Ecto neural progenitor cell (in vitro differentiated cells): Measurements from ENCODE around the gene SYT13.
A peak's percentile ranks its signal among the peaks of the same experiment; 100 is the strongest.

Experiments used
- DNase-seq: peaks from one replicate; pipeline ENCODE4 v3.0.0-alpha.2; 2018; ENCODE audit warnings: low spot score

The SYT13 gene, protein sequence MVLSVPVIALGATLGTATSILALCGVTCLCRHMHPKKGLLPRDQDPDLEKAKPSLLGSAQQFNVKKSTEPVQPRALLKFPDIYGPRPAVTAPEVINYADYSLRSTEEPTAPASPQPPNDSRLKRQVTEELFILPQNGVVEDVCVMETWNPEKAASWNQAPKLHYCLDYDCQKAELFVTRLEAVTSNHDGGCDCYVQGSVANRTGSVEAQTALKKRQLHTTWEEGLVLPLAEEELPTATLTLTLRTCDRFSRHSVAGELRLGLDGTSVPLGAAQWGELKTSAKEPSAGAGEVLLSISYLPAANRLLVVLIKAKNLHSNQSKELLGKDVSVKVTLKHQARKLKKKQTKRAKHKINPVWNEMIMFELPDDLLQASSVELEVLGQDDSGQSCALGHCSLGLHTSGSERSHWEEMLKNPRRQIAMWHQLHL

DNA sequence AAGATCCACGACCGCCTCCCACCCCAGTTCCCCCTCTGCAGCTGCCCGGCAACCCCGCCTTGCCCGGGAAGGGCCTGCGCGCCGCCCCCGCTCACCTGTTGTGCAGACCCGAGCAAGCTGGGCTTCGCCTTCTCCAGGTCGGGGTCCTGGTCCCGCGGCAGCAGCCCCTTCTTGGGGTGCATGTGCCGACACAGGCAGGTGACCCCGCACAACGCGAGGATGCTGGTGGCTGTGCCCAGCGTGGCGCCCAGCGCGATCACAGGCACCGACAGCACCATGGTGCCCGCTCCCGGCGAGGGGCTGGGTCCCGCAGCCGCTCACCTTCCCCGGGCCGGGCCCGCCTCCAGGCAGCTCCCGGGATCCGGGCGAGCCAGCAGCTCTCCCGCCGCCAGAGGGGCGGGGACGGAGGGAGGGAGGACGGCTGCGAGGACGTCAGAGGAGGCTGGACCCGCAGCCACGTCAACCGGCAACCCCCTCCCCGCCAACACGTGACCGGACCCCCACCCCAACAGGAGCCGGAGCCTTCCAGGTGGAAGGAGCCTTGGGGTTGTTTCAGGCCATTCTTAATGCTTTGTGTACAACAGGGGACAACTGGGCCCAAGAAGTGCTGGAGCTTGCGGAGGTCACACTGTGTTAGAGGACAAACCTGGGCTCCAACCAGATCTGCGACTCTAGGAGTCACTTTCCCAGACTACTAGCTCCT, at the start of gene SYT13:
Gene SYT13, minus strand, starts transcription at position 412 of the 703 bp plus-strand sequence. Its CDS starts 134 bp downstream, at position 278.
- peak; percentile 87 for DNase-seq

DNA sequence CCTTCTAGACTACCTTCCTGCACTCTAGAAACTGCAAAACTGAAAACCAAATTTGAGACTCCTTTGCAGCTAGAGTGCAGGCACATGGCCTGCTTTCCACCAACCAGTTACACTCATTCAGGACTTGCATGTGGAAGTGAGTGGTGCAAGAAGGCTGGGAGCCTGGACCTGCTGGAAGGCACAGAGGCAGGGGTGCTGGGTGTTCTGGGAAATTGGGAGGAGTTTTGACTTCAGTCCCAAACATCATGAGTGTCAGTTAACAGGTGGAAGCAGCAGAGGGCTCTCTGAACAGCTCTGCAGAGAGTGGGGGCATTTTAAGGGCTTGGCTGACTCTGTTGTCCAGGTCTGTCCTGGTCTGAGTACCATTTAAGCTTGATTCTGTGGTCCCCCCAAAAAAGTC, 49.3 kb upstream of the SYT13 start:
- no peak for DNase-seq

- no peak for DNase-seq
Observed at GRCh38 chr11:45334836-45335235, 48.7 kb upstream of the SYT13 start.

DNA sequence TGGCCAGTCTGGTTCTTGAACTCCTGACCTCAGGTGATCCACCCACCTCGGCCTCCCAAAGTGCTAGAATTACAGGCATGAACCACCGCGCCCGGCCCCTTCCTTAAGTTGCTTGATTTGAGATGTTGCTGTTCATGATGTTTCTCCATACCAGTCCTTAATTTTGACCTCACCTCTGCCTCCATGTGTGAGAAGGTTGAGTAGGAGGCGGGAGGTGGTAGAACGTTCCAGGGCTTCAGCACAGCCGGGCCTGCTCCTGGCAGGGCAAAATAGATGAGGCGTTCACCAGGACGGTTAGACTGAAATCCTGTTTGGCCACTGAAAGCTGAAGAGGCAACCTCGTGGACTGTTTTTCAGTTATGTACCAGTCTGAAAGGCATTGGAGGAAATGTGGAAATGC, 48.3 kb upstream of the SYT13 start:
- DNase-seq: no peak

GRCh38 chr11:45333001-45333971, 47.1 kb upstream of the SYT13 start:
- DNase-seq: no peak

DNA sequence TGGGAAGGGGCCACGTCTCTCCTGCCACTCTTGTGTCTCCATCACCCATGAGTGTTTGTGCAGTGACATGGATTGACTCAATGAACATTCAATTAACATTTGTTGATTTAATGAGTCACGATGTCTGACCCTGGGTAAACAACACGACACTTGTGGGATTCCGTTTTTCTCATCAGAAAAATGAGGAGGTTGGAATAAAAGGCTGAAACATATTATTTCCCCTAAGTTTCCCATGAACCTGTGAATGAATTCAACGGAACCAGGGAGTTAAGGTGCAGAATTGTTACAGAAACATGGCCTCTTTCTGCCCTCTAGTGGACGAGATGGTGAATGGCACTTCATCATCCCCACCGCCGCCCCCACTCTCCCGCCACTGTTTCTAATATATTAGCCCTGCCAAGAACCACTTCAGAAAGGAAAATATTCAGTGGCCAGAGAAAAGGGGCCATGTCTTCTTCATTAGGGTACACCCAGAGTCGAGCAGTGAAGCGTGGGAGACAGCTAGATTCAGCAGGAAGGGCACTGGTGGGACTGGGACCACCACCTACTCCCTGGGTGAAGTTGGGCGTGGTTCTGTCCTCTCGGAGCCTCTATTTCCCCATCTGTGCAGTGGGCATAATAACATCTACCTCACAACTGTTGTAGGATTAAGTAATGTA, 46.3 kb upstream of the SYT13 start:
- no peak for DNase-seq

- DNase-seq: no peak
Observed at GRCh38 chr11:45331839-45332238, 45.7 kb upstream of the SYT13 start.

GRCh38 chr11:45328726-45329125, 42.6 kb upstream of the SYT13 start:
- no peak for DNase-seq

DNA sequence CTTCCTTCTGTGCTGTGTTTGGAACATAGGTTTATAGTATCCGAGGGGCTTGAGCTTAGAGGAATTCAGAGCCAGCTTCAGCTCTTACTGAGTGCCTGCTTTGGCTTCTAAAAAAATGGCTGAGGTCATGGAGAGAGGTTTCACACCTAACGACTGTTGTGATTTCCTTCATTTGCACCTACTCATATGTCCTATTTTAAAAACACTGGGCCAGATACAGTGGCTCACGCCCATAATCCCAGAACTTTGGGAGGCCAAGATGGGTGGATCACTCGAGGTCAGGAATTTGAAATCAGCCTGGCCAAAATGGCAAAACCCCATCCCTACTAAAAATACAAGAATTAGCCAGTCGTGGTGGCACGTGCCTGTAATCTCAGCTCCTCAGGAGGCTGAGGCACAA, 38.3 kb upstream of the SYT13 start:
- DNase-seq: no peak

DNA sequence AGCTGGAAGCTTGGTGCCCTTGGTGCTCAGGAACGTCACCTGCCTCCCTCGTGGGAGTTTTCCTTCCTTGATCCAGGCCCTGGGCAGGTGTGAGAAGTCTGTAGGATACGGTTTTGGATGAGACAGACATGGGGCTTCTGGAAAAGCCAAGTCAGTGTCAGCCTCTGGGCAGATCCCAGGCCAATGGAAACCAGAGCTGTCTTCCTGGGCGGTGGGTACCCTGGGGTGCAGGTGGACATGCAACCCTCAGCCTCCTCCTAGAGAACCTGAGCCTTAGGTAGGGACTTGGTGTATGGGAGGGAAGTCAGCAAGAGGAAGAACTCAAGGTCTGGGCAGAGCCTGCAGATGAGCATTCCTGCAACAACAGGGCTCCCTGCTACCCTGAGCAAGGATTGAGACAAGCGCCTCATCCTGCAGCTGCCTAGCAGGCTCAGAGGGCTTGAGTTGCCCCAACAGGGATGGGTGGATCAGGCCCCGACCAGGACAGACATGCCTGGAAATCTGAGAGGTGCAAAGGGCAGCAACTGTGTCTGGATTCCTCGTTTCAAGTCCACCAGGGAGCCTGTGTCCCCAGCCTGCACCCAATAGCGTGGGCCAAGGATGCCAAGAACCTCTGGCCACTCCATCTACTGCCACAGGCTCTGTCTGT, 37.6 kb upstream of the SYT13 start:
- peak; percentile 39 for DNase-seq

DNA sequence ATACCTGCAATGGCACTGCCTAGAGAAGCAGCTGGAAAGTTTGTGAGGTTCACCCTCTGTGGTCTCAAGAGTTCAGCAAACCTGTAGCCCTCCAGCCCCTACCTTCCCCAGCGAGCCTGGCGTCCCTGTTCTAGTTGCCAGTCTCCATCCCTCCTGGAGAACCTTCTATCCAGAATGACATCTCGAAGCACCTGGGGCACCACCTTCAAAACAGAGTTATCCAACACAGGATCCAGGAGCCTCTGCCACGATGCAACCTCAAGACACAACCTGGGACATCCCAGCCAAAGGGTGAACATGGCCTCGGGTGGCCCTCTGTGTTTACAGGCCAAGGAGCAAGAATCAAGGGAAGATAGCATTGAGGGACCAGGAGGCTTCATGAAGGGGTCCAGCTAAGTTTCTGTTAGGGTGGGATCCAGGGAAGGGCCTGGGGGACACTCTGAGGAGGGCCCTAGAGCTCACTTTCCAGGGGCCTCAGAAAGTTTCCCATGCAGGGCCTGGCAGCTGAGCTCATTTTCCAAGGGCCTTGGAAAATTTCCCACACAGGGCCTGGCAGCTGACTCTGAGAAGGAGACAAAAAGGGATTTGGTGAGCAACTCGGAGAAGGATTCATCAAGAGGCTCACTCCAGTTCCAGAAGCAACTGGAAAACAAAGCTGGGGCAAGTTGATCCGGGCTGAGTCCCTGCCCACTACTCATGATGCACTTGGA, 36.9 kb upstream of the SYT13 start:
- DNase-seq: peak; percentile 21

DNA sequence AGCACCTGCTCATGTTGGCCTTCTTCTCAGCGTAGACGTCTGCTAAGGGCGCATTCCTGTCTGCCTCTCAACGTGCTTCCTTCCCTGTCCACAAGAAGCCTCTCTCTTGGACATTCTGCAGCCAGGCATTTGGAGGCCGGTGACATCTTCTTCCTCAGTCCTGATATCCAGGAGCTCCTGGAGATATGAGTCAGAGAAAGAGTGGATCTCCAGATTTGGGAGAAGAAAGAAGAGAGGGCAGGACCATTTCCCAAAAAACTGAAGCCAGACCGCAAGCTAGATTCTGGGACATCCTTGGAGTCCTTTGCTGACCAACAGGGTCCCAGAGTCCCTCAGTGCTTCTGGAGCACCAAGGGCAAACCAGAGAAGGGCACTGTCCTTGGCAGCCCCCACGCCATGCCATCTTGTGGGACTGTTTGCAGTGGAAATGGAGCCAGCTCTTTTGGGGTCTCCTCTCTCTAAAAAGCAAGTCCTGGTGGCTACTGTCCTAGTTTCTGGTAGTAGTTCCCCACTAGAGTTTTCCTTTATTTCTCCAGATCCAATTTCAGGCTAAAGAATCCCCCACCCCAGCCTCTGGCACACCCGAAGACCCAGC, 36.1 kb upstream of the SYT13 start:
- DNase-seq: no peak

DNA sequence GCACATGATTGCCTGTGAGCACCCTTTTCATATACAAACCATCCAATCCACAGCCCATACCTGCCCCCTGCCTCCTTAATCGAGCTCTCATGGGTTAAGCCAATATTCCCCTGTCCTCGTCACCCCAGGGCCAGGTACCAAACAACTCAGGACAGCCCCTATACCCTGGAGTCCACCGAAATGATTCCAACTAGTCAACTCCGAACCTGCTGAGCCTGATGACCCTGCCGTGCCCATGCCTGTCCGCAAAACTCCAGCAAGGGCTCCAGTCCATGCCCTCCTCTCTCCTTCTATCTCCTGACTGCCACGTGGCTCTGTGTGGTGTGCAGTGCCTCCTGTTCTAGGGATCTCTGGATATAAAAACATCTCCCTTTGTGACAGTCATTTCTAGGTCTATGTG, 35.5 kb upstream of the SYT13 start:
- no peak for DNase-seq

- no peak for DNase-seq
Observed at GRCh38 chr11:45321031-45321595, 35.0 kb upstream of the SYT13 start.

GRCh38 chr11:45320371-45320770, 34.2 kb upstream of the SYT13 start:
- DNase-seq: no peak

- no peak for DNase-seq
Observed at GRCh38 chr11:45319077-45319476, 32.9 kb upstream of the SYT13 start.

DNA sequence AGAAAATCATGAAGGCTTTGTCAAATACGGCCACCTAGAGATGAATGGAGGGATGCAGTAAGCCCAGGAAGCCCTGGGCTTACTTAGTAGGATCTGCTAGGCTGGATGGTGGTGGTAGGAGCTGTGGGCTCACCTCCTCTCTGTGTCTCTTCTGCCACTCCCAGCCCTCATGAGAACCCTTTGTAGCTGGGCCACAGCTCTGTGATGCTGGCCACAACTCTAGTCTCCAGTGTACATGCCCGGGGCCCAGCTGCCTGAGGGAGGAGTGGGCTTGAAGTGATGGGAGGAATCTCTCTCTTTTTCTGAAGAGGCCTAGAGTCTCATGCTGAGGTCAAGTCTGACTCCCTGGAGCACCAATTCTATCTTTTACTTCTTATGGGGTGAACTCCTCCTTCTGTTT, 32.4 kb upstream of the SYT13 start:
- DNase-seq: no peak

DNA sequence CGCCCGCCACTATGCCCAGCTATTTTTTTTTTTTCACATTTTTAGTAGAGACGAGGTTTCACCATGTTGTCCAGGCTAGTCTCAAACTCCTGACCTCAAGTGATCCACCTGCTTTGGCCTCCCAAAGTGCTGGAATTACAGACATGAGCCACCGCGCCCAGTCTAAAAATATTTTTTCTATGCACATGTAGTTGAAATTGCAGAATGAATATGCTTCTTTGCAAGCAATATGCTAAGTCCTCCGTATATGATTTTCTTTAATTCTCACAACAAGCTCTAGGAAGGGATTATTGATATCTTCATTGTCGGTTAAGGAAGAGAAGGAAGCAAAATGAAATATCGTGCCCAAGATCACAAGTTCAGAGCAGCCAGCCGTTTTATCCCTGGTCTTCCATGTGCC, 30.1 kb upstream of the SYT13 start:
- DNase-seq: no peak

DNA sequence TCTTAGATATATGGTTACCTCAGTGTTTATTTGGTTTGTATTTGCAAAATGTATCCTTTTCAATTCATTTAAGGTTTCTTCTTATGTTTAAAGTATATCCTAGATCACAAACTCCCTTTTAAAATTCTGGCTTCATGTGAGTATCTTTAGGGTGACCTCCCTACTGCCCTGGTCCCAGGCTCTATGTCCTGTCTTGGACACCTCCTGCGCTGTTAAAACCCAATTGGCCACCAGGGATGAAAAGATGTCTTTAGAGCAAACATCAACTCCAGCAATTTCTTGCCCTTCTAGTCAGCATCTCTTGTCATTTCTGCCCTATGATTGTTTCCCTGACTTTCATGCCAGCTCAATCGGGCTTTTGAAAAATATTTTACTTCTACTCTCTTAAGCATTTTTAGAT, 28.8 kb upstream of the SYT13 start:
- peak; percentile 16 for DNase-seq
